HepG2 (cell line): ENCODE results near the gene MRNIP. TPM values are rescaled to one million over a fixed set of nuclear protein-coding genes. Genes with fewer than 3 reads are reported as not detected.
A peak's percentile ranks its signal among the peaks of the same experiment; 100 is the strongest.

Experiments used
- AGO2 ChIP-seq: fragments of 200-400 bp; formaldehyde crosslinking; optimal IDR thresholded peaks from 2 replicates; pipeline ENCODE3; 2017; ENCODE audit warnings: mild to moderate bottlenecking, low read depth, low read length, moderate library complexity
- ATRX ChIP-seq: sonication (generic); formaldehyde crosslinking; IDR thresholded peaks from 2 replicates; pipeline ENCODE4 v1.4.0; 2020; ENCODE audit warnings: missing genetic modification reagents, borderline replicate concordance
- CBX5 ChIP-seq: sonication (generic); formaldehyde crosslinking; IDR thresholded peaks from 2 replicates; pipeline ENCODE4 v1.4.0; 2020; ENCODE audit warnings: missing genetic modification reagents, borderline replicate concordance
- HES4 ChIP-seq: sonication (generic); formaldehyde crosslinking; IDR thresholded peaks from 2 replicates; pipeline ENCODE4 v1.9.0; 2021; ENCODE audit warnings: mild to moderate bottlenecking, missing genetic modification reagents, borderline replicate concordance
- HNRNPL ChIP-seq: fragments of 200-400 bp; formaldehyde crosslinking; IDR thresholded peaks from 2 replicates; pipeline ENCODE4 v1.6.1; 2017; ENCODE audit warnings: mild to moderate bottlenecking, low read depth, low read length
- HOXA5 ChIP-seq: sonication (generic); formaldehyde crosslinking; IDR thresholded peaks from 2 replicates; pipeline ENCODE4 v1.4.0; 2020; ENCODE audit warnings: missing genetic modification reagents
- NCOA1 ChIP-seq: sonication (generic); formaldehyde crosslinking; IDR thresholded peaks from 2 replicates; pipeline ENCODE4 v1.9.0; 2021; ENCODE audit warnings: missing genetic modification reagents
- RBM39 ChIP-seq: fragments of 200-400 bp; formaldehyde crosslinking; IDR thresholded peaks from one replicate; pipeline ENCODE4 v1.6.1; 2018; ENCODE audit warnings: antibody characterized with exemption, mild to moderate bottlenecking, low read depth, low read length; ENCODE audit not compliant: poor library complexity, severe bottlenecking
- SRSF1 ChIP-seq: fragments of 200-400 bp; formaldehyde crosslinking; optimal IDR thresholded peaks from 2 replicates; pipeline ENCODE3; 2017; ENCODE audit warnings: mild to moderate bottlenecking, low read depth, low read length, moderate library complexity
- ZBTB20 ChIP-seq: sonication (generic); formaldehyde crosslinking; IDR thresholded peaks from 2 replicates; pipeline ENCODE4 v1.8.1; 2023; ENCODE audit warnings: missing genetic modification reagents, low read depth, mild to moderate bottlenecking, borderline replicate concordance
- ZC3H4 ChIP-seq: sonication (generic); formaldehyde crosslinking; IDR thresholded peaks from 2 replicates; pipeline ENCODE4 v1.4.0; 2020; ENCODE audit warnings: missing genetic modification reagents, borderline replicate concordance
- ZFP82 ChIP-seq: sonication (generic); formaldehyde crosslinking; IDR thresholded peaks from 2 replicates; pipeline ENCODE4 v1.5.1; 2020; ENCODE audit warnings: mild to moderate bottlenecking, missing genetic modification reagents, borderline replicate concordance
- ZNF136 ChIP-seq: sonication (generic); formaldehyde crosslinking; IDR thresholded peaks from 2 replicates; pipeline ENCODE4 v1.8.1; 2022; ENCODE audit warnings: low read depth, mild to moderate bottlenecking, moderate library complexity, missing genetic modification reagents
- ZNF326 ChIP-seq: sonication (generic); formaldehyde crosslinking; IDR thresholded peaks from 2 replicates; pipeline ENCODE4 v1.4.0; 2020; ENCODE audit warnings: missing genetic modification reagents, borderline replicate concordance
- ZNF33B ChIP-seq: sonication (generic); formaldehyde crosslinking; IDR thresholded peaks from 2 replicates; pipeline ENCODE4 v1.5.1; 2020; ENCODE audit warnings: mild to moderate bottlenecking, missing genetic modification reagents
- ZNF546 ChIP-seq: sonication (generic); formaldehyde crosslinking; conservative IDR thresholded peaks from 2 replicates; pipeline ENCODE4 v1.8.1; 2023; ENCODE audit warnings: mild to moderate bottlenecking, missing genetic modification reagents
- ZNF790 ChIP-seq: sonication (generic); formaldehyde crosslinking; IDR thresholded peaks from 2 replicates; pipeline ENCODE4 v1.8.0; 2022; ENCODE audit warnings: missing genetic modification reagents, mild to moderate bottlenecking, borderline replicate concordance
- ZNF816 ChIP-seq: sonication (generic); formaldehyde crosslinking; IDR thresholded peaks from 2 replicates; pipeline ENCODE4 v1.8.0; 2022; ENCODE audit warnings: missing genetic modification reagents, mild to moderate bottlenecking, borderline replicate concordance
- ZNF878 ChIP-seq: sonication (generic); formaldehyde crosslinking; IDR thresholded peaks from 2 replicates; pipeline ENCODE4 v1.8.1; 2023; ENCODE audit warnings: mild to moderate bottlenecking, missing genetic modification reagents, moderate library complexity
- ZSCAN22 ChIP-seq: sonication (generic); formaldehyde crosslinking; IDR thresholded peaks from 2 replicates; pipeline ENCODE4 v1.4.0; 2020; ENCODE audit warnings: mild to moderate bottlenecking, missing genetic modification reagents
- ZSCAN29 ChIP-seq: sonication (generic); formaldehyde crosslinking; conservative IDR thresholded peaks from 2 replicates; pipeline ENCODE4 v1.4.0; 2020; ENCODE audit warnings: mild to moderate bottlenecking, missing genetic modification reagents
- polyA plus RNA-seq, 8 experiments: library from polyadenylated mRNA; depleted of rRNA in 3 of 8; stranded (reverse) in 7 of 8; unstranded in 1 of 8; fragments of >200 nt; fragmentation: Illumina TruSeq in 4 of 8; extraction: Trizol in 4 of 8; gene quantifications; 2 replicates each; pipeline versions ENCODE4 v1.2.1 to v1.2.3, GENCODE V29; 2011 to 2016; ENCODE audit warnings: low read depth in 4 of 8, missing spikeins in 1 of 8, mixed read lengths in 1 of 8; ENCODE audit not compliant: insufficient read depth in 1 of 8
- total RNA-seq, 5 experiments: library from RNA; depleted of rRNA; stranded (reverse); fragments of >200 nt; fragmentation: Illumina TruSeq; extraction: Trizol; gene quantifications; 2 replicates each; pipeline ENCODE4 v1.2.3, GENCODE V29; 2016; ENCODE audit warnings: low read depth in 1 of 5
- TF ChIP-seq, protein P1 (sequence below): sonication (generic); formaldehyde crosslinking; IDR thresholded peaks from 2 replicates; pipeline ENCODE4 v1.8.0; 2023; ENCODE audit warnings: mild to moderate bottlenecking, missing genetic modification reagents
- TF ChIP-seq, protein P2 (sequence below), 2 experiments: sonication (generic) in 1 of 2; formaldehyde crosslinking in 1 of 2; IDR thresholded peaks; 2 replicates each; pipeline versions ENCODE4 v1.4.0 to v1.6.1; 2018 to 2020; ENCODE audit warnings: missing genetic modification reagents in 2 of 2, borderline replicate concordance in 1 of 2, low read depth in 1 of 2, mild to moderate bottlenecking in 1 of 2, missing biosample characterization in 1 of 2
- TF ChIP-seq, protein P3 (sequence below): sonication (generic); formaldehyde crosslinking; IDR thresholded peaks from 2 replicates; pipeline ENCODE4 v1.5.1; 2020; ENCODE audit warnings: mild to moderate bottlenecking, missing genetic modification reagents, moderate library complexity
- TF ChIP-seq, protein P4 (sequence below): sonication (generic); formaldehyde crosslinking; conservative IDR thresholded peaks from 2 replicates; pipeline ENCODE4 v1.4.0; 2020; ENCODE audit warnings: missing genetic modification reagents

Gene MRNIP
- total and polyA plus RNA-seq, 2 of the 13 experiments (the other 11 are each of a cell fraction or from before 2014, with no cell fraction given), result 15.5 to 34.1 TPM

DNA sequence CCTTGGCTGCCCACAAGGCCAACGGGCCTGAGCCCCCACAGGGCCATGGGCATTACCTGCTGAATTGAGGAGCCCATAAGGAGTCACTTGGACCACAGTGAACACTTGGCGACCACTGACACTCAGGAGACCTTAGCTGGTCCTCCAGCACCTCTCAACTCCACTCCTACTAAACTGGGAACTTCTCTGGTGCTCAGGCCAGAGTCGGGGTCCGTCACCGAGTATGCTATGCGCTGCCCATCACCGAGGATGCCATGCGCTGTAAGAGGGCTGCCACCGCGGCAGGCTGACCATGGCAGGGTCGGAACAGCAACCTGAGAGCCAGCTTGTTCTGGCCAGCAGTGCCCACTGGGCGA, 38.5 kb downstream of the MRNIP start (continued):
- TF ChIP-seq, protein P1, sequence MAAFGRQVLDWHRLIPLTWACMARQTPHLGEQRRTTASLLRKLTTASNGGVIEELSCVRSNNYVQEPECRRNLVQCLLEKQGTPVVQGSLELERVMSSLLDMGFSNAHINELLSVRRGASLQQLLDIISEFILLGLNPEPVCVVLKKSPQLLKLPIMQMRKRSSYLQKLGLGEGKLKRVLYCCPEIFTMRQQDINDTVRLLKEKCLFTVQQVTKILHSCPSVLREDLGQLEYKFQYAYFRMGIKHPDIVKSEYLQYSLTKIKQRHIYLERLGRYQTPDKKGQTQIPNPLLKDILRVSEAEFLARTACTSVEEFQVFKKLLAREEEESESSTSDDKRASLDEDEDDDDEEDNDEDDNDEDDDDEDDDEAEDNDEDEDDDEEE (CRISPR knock-in tag), result peak; percentile 32; the same call in 1 of the 2 replicates
- TF ChIP-seq, protein P2, sequence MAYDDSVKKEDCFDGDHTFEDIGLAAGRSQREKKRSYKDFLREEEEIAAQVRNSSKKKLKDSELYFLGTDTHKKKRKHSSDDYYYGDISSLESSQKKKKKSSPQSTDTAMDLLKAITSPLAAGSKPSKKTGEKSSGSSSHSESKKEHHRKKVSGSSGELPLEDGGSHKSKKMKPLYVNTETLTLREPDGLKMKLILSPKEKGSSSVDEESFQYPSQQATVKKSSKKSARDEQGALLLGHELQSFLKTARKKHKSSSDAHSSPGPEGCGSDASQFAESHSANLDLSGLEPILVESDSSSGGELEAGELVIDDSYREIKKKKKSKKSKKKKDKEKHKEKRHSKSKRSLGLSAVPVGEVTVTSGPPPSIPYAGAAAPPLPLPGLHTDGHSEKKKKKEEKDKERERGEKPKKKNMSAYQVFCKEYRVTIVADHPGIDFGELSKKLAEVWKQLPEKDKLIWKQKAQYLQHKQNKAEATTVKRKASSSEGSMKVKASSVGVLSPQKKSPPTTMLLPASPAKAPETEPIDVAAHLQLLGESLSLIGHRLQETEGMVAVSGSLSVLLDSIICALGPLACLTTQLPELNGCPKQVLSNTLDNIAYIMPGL (CRISPR knock-in tag; IDR thresholded peaks at IDR 0.05; ENCODE audit: borderline replicate concordance in 1 of 2, low read depth in 1 of 2), result no peak
- TF ChIP-seq ZNF326 (CRISPR knock-in tag) (0 out of 2 replicates have a peak, but pooled peaks have one; percentile 45), ZC3H4 (CRISPR knock-in tag) (peak; percentile 94; the same call in 1 of the 2 replicates), AGO2 (peak; percentile 61), HES4 (CRISPR knock-in tag) (no peak), NCOA1 (peak; percentile 12; the same call in 1 of the 2 replicates), ZNF33B (CRISPR knock-in tag) (0 out of 2 replicates have a peak, but pooled peaks have one; percentile 22), RBM39 (no peak), ZSCAN22 (CRISPR knock-in tag) (no peak), ZFP82 (CRISPR knock-in tag) (0 out of 2 replicates have a peak, but pooled peaks have one; percentile 16), ATRX (CRISPR knock-in tag) (no peak), ZNF136 (0 out of 2 replicates have a peak, but pooled peaks have one; percentile 8), HNRNPL (peak; percentile 84), ZNF878 (0 out of 2 replicates have a peak, but pooled peaks have one; percentile 37), ZNF790 (CRISPR knock-in tag) (no peak), ZNF816 (0 out of 2 replicates have a peak, but pooled peaks have one; percentile 5), ZNF546 (CRISPR knock-in tag) (no peak), ZSCAN29 (CRISPR knock-in tag) (0 out of 2 replicates have a peak, but pooled peaks have one; percentile 20), SRSF1 (peak; percentile 56), HOXA5 (CRISPR knock-in tag) (no peak), ZBTB20 (no peak), CBX5 (CRISPR knock-in tag) (0 out of 2 replicates have a peak, but pooled peaks have one; percentile 17)
- TF ChIP-seq, protein P3, sequence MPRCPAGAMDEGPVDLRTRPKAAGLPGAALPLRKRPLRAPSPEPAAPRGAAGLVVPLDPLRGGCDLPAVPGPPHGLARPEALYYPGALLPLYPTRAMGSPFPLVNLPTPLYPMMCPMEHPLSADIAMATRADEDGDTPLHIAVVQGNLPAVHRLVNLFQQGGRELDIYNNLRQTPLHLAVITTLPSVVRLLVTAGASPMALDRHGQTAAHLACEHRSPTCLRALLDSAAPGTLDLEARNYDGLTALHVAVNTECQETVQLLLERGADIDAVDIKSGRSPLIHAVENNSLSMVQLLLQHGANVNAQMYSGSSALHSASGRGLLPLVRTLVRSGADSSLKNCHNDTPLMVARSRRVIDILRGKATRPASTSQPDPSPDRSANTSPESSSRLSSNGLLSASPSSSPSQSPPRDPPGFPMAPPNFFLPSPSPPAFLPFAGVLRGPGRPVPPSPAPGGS (CRISPR knock-in tag), result no peak
- TF ChIP-seq, protein P4, sequence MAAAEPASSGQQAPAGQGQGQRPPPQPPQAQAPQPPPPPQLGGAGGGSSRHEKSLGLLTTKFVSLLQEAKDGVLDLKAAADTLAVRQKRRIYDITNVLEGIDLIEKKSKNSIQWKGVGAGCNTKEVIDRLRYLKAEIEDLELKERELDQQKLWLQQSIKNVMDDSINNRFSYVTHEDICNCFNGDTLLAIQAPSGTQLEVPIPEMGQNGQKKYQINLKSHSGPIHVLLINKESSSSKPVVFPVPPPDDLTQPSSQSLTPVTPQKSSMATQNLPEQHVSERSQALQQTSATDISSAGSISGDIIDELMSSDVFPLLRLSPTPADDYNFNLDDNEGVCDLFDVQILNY (CRISPR knock-in tag), result 0 out of 2 replicates have a peak, but pooled peaks have one; percentile 7
